Ishikawa (cell line): Measurements from ENCODE around the gene TXLNG.
A peak's percentile ranks its signal among the peaks of the same experiment; 100 is the strongest.

Source experiments
- CEBPB ChIP-seq: IDR thresholded peaks from 2 replicates; pipeline ENCODE4 v1.6.1; 2012
- CREB1 ChIP-seq: IDR thresholded peaks from 2 replicates; pipeline ENCODE4 v1.6.1; 2012; ENCODE audit warnings: low read depth
- EGR1 ChIP-seq: IDR thresholded peaks from 2 replicates; pipeline ENCODE4 v1.6.1; 2012
- EP300 ChIP-seq: IDR thresholded peaks from 2 replicates; pipeline ENCODE4 v1.6.1; 2012; ENCODE audit warnings: borderline replicate concordance
- FOXM1 ChIP-seq: IDR thresholded peaks from 2 replicates; pipeline ENCODE4 v1.6.1; 2012; ENCODE audit warnings: low read depth, borderline replicate concordance
- NFIC ChIP-seq: IDR thresholded peaks from 2 replicates; pipeline ENCODE4 v1.6.1; 2012
- RAD21 ChIP-seq: IDR thresholded peaks from 2 replicates; pipeline ENCODE4 v1.6.1; 2012; ENCODE audit warnings: low read depth
- TAF1 ChIP-seq: IDR thresholded peaks from 2 replicates; pipeline ENCODE4 v1.6.1; 2012; ENCODE audit warnings: low read depth, mild to moderate bottlenecking
- TCF12 ChIP-seq: IDR thresholded peaks from 2 replicates; pipeline ENCODE4 v1.6.1; 2012; ENCODE audit warnings: low read depth
- TEAD4 ChIP-seq: IDR thresholded peaks from 2 replicates; pipeline ENCODE4 v1.6.1; 2012
- YY1 ChIP-seq: IDR thresholded peaks from 2 replicates; pipeline ENCODE4 v1.6.1; 2012; ENCODE audit warnings: low read depth
- ZBTB7A ChIP-seq: IDR thresholded peaks from 2 replicates; pipeline ENCODE4 v1.6.1; 2012; ENCODE audit warnings: low read depth
- TF ChIP-seq, protein P1 (sequence below): IDR thresholded peaks from 2 replicates; pipeline ENCODE4 v1.6.1; 2012
- TF ChIP-seq, protein P2 (sequence below): IDR thresholded peaks from 2 replicates; pipeline ENCODE4 v1.6.1; 2012; ENCODE audit warnings: low read depth, mild to moderate bottlenecking
- TF ChIP-seq, protein P3 (sequence below): IDR thresholded peaks from 2 replicates; pipeline ENCODE4 v1.6.1; 2012

TXLNG gene

DNA sequence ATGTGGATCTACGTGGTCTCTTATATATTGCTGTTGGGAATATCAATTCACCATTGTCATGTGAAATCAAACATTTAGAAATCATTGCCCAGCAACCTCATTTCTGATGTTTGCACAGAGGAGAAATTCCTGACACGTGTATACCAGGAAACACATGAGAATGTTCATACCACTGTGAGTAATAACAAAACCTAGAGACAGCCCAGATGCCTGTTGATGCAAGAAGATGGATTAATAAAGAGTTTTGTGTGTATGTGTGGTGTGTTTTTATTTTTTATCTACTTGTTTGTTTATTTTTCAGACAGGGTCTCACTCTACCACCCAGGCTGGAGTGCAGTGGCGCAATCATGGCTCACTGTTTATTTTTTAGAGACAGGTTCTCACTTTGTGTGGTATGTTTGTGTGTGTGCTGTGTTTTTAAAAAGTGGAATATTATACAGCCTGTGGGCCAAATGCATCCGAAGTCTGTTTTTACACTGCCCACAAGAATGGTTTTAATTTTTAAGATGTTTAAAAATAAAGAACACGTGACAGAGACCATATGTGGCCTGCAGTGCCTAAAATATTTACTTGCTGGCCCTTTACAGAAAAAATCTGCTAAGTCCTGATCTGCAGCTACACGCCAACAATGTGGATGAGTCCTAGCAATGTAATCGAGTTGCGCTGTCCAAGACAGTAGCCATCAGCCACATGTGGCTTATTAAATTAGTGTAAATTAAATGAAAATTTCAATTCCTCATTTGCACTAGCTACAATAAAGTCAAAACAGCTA, 39.2 kb downstream of the TXLNG start:
- no peak for TF ChIP-seq CREB1
- TF ChIP-seq TCF12, result no peak
- TF ChIP-seq CEBPB, result no peak
- no peak for TF ChIP-seq YY1
- no peak for TF ChIP-seq NFIC
- no peak for TF ChIP-seq TAF1
- TF ChIP-seq, protein P1, sequence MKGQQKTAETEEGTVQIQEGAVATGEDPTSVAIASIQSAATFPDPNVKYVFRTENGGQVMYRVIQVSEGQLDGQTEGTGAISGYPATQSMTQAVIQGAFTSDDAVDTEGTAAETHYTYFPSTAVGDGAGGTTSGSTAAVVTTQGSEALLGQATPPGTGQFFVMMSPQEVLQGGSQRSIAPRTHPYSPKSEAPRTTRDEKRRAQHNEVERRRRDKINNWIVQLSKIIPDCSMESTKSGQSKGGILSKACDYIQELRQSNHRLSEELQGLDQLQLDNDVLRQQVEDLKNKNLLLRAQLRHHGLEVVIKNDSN, result no peak
- no peak for TF ChIP-seq FOXM1
- TF ChIP-seq EGR1, result no peak
- TF ChIP-seq EP300, result no peak
- TF ChIP-seq RAD21, result no peak
- TF ChIP-seq ZBTB7A, result no peak
- TF ChIP-seq, protein P2, sequence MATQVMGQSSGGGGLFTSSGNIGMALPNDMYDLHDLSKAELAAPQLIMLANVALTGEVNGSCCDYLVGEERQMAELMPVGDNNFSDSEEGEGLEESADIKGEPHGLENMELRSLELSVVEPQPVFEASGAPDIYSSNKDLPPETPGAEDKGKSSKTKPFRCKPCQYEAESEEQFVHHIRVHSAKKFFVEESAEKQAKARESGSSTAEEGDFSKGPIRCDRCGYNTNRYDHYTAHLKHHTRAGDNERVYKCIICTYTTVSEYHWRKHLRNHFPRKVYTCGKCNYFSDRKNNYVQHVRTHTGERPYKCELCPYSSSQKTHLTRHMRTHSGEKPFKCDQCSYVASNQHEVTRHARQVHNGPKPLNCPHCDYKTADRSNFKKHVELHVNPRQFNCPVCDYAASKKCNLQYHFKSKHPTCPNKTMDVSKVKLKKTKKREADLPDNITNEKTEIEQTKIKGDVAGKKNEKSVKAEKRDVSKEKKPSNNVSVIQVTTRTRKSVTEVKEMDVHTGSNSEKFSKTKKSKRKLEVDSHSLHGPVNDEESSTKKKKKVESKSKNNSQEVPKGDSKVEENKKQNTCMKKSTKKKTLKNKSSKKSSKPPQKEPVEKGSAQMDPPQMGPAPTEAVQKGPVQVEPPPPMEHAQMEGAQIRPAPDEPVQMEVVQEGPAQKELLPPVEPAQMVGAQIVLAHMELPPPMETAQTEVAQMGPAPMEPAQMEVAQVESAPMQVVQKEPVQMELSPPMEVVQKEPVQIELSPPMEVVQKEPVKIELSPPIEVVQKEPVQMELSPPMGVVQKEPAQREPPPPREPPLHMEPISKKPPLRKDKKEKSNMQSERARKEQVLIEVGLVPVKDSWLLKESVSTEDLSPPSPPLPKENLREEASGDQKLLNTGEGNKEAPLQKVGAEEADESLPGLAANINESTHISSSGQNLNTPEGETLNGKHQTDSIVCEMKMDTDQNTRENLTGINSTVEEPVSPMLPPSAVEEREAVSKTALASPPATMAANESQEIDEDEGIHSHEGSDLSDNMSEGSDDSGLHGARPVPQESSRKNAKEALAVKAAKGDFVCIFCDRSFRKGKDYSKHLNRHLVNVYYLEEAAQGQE, result no peak
- TF ChIP-seq, protein P3, sequence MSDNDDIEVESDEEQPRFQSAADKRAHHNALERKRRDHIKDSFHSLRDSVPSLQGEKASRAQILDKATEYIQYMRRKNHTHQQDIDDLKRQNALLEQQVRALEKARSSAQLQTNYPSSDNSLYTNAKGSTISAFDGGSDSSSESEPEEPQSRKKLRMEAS, result no peak
- no peak for TF ChIP-seq TEAD4

DNA sequence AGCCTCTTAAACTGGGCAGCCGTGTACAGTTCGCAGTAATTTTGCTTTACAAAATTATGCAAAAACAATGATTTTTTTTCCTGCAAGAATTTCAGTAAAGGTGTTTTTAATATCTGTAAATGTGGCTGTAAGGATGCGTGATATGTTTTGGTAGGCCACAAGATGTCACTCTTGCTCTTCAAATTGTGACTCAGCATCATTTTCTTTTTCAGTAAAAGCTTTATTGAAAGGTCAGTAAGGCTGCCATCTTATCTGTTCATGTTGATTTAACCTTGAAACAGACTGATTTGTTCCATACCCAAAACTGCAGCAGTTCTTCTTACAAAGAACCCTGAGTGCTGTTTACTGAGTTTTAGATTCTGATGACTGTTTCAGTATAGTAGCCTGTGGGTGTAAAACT, 39.9 kb downstream of the TXLNG start:
- TF ChIP-seq TCF12 (no peak), TAF1 (no peak), TEAD4 (no peak), FOXM1 (no peak), EGR1 (no peak), NFIC (no peak), CEBPB (no peak), RAD21 (peak; percentile 42; the same call in 1 of the 2 replicates)

DNA sequence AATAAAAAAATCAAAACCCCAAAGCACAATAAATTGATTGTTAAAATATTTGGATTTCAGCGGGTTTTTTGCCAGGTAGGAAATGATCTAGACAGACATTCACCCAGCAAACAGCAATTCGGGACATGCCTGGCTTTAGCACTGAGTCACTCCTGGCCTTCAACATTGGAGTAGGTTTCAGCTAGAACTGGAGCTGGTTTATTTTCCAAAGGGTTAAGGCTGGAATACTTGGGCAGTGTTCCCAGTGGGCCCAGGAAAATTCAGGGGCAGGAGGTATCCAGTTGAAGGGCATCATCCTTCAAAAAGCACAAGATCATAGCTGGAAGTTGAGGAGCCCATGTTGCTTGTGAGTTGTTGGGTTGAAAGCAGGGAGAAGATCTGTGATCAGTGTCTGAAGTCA, 41.0 kb downstream of the TXLNG start:
- TF ChIP-seq CEBPB, result no peak
- TF ChIP-seq, protein P1, result no peak
- TF ChIP-seq EP300, result no peak
- TF ChIP-seq, protein P3, result no peak
- TF ChIP-seq, protein P2, result no peak
- no peak for TF ChIP-seq TEAD4
- no peak for TF ChIP-seq RAD21
- no peak for TF ChIP-seq TCF12
- TF ChIP-seq NFIC, result no peak
- TF ChIP-seq FOXM1, result no peak
- no peak for TF ChIP-seq ZBTB7A
- no peak for TF ChIP-seq TAF1
- no peak for TF ChIP-seq YY1
- TF ChIP-seq EGR1, result no peak
- no peak for TF ChIP-seq CREB1

DNA sequence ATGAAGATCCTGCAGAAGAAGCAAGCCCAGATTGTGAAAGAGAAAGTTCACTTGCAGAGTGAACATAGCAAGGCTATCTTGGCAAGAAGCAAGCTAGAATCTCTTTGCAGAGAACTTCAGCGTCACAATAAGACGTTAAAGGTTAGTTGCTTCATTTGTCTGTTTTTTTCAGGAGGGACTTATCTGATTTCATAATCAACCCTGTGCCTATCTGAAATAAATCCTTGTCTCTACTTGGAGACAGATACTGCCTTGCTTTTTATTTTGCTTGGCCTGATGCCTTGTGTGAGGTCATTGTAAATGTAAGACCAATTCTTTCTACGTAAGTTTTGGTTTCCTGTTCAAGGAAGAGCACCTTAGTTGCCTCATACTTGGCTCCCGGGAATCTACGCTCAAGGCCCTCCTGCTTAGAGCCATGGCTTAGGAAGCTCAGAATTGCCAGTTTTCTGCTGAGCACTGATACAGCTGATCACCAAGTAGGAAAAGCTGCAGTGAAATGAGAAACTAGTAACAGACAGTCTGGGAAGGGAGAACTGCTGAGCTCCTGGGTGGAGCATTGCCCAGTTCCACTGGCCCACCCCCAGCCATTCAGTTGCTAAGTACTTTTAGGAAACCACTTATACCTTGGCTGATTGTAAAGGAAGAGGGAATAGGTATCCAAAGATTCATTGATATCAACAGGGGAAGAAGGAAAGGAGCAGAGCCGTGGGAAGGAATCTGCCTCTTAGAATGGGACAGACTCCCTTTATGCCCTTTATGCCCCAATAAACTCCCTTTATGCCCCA, 42.0 kb downstream of the TXLNG start:
- no peak for TF ChIP-seq TAF1
- TF ChIP-seq FOXM1, result no peak
- no peak for TF ChIP-seq EP300
- TF ChIP-seq, protein P3, result no peak
- TF ChIP-seq CEBPB, result no peak
- TF ChIP-seq ZBTB7A, result no peak

DNA sequence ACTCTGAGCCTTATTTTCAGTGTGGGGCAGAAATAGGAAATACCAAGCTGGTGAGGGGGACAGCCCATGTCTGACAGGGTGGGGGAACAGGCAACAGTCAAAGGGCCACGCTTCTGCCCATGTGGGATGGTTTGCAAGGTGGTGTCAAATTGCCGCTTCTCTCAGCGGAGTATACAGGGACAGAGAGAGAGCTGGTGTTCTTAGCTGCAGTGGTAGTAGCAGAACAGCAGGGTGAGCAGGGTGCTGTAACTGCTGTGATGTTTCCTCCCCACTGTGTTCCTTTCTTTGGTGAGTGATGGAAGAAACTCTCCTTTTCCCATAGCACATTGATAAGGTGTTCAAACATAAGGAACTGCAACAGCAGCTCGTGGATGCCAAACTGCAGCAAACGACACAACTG, 46.0 kb downstream of the TXLNG start:
- TF ChIP-seq, protein P1, result no peak
- TF ChIP-seq YY1 (no peak), NFIC (no peak), ZBTB7A (no peak), EP300 (no peak), TAF1 (no peak), CREB1 (no peak), FOXM1 (no peak), RAD21 (no peak), CEBPB (no peak), TCF12 (no peak), EGR1 (no peak), TEAD4 (no peak)
- TF ChIP-seq, protein P2, result no peak
- TF ChIP-seq, protein P3, result no peak
